ENCODE measurements around the gene NOMO2.
A peak's percentile ranks its signal among the peaks of the same experiment; 100 is the strongest.
"Not testable (repeated sequence)": the region's sequence is repeated elsewhere in the genome, so short reads cannot be mapped to it uniquely, and the experiment has no call there.

The NOMO2 gene, protein sequence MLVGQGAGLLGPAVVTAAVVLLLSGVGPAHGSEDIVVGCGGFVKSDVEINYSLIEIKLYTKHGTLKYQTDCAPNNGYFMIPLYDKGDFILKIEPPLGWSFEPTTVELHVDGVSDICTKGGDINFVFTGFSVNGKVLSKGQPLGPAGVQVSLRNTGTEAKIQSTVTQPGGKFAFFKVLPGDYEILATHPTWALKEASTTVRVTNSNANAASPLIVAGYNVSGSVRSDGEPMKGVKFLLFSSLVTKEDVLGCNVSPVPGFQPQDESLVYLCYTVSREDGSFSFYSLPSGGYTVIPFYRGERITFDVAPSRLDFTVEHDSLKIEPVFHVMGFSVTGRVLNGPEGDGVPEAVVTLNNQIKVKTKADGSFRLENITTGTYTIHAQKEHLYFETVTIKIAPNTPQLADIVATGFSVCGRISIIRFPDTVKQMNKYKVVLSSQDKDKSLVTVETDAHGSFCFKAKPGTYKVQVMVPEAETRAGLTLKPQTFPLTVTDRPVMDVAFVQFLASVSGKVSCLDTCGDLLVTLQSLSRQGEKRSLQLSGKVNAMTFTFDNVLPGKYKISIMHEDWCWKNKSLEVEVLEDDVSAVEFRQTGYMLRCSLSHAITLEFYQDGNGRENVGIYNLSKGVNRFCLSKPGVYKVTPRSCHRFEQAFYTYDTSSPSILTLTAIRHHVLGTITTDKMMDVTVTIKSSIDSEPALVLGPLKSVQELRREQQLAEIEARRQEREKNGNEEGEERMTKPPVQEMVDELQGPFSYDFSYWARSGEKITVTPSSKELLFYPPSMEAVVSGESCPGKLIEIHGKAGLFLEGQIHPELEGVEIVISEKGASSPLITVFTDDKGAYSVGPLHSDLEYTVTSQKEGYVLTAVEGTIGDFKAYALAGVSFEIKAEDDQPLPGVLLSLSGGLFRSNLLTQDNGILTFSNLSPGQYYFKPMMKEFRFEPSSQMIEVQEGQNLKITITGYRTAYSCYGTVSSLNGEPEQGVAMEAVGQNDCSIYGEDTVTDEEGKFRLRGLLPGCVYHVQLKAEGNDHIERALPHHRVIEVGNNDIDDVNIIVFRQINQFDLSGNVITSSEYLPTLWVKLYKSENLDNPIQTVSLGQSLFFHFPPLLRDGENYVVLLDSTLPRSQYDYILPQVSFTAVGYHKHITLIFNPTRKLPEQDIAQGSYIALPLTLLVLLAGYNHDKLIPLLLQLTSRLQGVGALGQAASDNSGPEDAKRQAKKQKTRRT

DNA sequence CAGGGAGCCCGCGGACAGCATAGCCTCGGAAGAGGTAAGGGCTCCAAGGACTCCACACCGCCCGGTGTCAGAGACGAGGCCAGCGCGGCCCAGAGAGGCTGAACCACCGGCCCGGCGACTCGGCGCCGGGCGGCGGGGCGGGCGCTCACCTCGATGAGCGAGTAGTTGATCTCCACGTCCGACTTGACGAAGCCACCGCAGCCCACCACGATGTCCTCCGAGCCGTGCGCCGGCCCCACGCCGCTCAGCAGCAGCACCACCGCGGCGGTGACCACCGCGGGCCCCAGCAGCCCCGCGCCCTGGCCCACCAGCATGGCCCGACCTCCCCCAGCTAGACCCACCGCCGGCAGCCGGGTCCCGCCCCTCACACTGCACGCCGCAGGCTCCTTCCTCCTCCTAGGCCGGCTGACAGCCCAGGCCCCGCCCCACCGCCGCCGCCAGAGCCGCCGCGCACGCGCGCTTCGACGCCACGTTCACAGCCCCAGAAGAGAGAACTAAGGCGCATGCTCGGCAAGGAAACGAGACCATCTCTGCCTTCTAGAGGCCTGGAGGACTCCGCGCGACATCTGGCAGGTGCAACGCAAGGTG is at the start of gene NOMO2:
TSS of gene NOMO2 (minus strand) at position 371 of the 588 bp plus-strand sequence. CDS start at position 314, 57 bp downstream.
- DNase-seq (ENCODE audit: low read depth) = peak; percentile 81

DNA sequence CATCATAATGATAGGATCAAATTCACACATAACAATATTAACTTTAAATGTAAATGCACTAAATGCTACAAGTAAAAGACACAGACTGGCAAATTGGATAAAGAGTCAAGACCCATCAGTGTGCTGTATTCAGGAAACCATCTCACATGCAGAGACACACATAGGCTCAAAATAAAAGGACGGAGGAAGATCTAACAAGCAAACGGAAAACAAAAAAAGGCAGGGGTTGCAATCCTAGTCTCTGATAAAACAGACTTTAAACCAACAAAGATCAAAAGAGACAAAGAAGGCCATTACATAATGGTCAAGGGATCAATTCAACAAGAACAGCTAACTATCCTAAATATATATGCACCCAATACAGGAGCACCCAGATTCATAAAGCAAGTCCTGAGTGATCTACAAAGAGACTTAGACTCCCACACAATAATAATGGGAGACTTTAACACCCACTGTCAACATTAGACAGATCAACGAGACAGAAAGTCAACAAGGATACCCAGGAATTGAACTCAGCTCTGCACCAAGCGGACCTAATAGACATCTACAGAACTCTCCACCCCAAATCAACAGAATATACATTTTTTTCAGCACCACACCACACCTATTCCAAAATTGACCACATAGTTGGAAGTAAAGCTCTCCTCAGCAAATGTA is 48.4 kb upstream of the NOMO2 start:
- DNase-seq (ENCODE audit: low read depth) = not testable (repeated sequence)

DNA sequence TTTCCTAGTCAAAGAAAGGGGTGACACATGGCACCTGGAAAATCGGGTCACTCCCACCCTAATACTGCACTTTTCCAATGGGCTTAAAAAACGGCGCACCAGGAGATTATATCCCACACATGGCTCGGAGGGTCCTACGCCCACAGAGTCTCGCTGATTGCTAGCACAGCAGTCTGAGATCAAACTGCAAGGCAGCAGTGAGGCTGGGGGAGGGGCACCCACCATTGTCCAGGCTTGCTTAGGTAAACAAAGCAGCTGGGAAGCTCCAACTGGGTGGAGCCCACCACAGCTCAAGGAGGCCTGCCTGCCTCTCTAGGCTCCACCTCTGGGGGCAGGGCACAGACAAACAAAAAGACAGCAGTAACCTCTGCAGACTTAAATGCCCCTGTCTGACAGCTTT is 46.4 kb upstream of the NOMO2 start:
- DNase-seq (ENCODE audit: low read depth) = not testable (repeated sequence)

DNA sequence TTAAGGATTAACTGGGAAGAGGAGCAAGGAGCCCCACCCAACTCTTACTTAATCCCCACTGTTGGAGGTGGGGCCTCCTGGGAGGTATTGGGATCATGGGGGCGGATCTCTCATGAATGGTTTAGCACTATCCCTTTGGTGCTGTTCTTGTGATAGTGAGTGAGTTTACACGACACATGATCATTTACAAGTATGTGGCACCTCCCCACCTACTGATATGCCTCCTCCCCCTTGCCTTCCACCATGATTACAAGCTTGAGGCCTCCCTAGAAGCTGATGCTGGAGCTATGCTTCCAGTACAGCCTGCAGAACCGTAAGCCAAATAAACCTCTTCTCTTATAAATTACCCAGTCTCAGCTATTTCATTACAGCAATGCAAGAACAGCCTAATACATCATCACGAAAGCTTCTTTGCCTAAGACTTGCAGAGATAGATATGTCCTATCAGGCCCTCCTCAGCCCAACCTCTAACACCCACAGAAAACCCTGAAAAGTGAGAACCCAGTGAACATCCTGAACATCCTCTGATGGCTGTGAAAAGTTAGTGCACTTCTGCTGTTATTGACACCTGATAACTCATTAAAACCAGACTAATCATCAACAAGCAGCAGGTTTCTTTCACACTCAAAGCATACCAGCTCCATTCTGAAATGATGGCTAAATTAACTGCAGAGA is 41.8 kb upstream of the NOMO2 start:
- not testable (repeated sequence) for DNase-seq (ENCODE audit: low read depth)

DNA sequence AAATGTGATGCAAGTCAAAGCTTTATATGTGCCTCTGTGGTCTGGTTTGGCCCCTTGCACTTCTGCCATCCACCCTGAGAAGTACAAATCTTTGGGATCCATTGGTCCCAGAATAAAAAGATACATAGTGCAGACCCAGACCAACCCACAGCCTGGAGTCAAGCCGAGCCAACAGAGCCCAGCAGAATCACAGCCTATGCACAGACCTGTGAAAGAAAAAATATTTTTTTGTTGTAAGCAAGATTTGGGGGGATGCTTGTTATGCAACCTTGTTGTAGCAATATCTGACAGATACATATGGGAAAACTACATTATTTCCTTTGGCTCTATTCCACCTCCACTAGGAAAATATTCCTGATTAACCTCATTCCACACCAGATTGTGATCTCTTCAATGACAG is 36.7 kb upstream of the NOMO2 start:
- not testable (repeated sequence) for DNase-seq (ENCODE audit: low read depth)

DNA sequence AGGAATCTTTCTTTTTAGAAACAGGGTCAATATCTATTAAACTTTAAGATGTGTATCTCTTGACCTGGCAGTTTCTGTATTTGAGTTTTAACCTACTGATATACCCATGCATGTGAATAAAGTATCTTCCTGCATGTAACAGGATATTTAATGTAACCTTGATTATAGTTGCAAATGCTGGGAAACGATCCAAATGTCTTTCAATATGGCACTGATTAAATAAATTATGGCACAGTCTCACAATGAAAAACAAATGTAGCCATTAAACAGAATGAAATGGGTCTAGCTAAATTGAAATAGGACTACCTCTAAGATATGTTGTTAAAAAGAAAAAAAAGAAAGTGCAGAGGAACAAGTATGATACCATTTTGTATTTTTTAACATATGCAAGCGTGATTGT is 35.8 kb upstream of the NOMO2 start:
- not testable (repeated sequence) for DNase-seq (ENCODE audit: low read depth)

DNA sequence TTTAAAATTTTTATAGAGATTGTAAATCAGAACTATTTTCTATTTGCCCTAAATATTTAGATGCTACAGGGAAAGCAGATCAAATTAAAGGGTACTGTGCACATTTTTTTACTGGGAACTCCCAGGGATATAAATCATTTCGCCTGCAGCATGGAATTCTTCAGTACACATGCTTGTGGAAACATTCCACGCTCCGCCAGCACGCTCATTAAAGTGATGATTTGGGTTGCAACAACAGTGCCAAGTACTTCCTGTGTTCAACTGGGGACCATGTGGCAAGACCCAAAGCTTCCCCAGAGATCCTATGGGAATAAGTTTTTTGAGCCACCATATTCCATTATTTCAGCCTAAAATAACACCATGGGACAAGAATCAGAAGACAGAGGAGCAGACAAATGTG is 35.4 kb upstream of the NOMO2 start:
- DNase-seq (ENCODE audit: low read depth) = not testable (repeated sequence)

DNA sequence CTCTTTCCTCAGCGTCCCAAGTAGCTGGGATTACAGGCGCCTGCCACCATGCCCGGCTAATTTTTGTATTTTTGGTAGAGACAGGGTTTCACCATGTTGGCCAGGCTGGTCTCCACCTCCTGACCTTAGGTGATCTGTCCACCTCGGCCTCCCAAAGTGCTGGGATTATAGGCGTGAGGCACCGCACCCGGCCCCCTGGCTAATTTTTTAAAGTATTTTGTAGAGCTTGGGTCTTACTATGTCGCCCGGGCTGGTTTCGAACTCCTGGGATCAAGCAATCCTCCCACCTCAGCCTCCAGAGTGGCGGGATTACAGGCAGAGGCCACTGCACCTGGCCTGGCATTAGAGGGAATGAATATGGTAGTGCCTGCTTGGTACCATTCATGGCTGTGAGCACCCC is 33.9 kb upstream of the NOMO2 start:
- not testable (repeated sequence) for DNase-seq (ENCODE audit: low read depth)

DNA sequence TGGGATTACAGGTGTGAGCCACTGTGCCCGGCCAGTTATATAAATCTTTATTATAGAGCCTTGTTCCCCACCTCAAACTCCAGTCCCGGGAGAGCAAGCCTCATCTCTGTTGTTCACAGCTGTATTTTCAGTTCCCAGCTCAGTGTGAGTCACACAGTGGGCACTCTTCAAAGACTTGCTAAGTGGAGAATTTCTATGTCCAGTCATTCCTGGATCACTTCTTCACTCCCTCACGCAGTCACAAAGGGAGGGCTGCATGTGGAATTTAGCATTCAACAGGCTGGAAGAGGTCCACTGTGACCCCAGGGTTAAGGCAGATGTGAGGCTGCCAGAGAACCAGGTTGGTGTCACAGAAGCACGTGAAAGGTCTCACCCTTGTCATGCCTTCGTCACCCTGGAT is 33.0 kb upstream of the NOMO2 start:
- DNase-seq (ENCODE audit: low read depth) = not testable (repeated sequence)

DNA sequence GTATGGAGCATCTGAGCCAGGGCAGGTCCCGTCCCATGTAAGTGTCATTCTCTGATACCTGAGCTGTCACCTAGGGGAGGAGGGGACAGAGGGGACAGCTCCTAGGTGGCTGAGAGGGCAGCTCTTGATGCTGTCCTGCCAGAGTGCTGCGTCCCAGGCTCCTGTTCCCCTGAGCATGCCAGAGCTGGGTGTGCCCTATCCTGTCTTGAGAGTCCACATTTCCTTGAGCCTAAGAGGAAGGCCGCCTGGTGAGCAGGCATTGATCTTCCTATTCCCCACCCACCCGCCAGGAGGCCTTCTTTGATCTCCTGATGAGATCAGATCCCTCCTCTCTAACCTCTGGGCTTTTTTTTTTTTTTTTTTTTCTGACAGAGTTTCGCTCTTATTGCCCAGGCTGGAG is 32.0 kb upstream of the NOMO2 start:
- DNase-seq (ENCODE audit: low read depth) = not testable (repeated sequence)

DNA sequence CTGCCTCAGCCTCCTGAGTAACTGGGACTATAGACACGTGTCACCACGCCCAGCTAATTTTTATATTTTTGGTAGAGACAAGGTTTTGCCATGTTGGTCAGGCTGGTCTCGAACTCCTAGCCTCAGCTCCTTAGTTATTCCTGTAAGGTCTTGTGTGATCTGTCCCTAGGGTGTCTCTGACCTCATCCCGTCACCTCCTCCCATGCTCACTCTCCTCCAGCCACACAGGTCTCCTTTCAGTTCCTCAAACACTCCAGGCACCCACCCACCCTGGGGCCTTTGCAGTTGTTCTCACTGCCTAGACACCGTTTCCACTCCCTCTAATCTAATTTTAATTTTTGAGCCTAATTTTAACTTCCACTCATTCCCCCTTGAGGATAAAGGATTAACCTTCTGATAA is 31.1 kb upstream of the NOMO2 start:
- DNase-seq (ENCODE audit: low read depth) = not testable (repeated sequence)

DNA sequence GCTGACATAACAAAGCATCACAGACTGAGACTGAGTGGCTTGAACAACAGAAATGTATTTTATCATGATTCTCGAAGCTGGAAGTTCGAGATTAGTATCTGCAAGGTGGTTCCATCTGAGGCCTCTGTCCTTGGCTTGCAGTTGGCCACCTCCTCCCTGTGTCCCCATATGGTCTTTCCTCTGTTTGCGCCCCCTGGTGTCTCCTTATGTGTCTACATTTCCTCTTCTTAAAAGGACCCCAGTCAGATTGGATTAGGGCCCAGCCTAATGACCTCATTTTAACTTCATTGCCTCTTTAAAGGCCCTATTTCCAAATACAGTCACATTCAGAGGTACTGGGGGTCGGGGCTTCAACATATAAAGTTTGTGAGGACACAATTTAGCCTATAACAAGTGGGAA is 30.0 kb upstream of the NOMO2 start:
- not testable (repeated sequence) for DNase-seq (ENCODE audit: low read depth)

DNA sequence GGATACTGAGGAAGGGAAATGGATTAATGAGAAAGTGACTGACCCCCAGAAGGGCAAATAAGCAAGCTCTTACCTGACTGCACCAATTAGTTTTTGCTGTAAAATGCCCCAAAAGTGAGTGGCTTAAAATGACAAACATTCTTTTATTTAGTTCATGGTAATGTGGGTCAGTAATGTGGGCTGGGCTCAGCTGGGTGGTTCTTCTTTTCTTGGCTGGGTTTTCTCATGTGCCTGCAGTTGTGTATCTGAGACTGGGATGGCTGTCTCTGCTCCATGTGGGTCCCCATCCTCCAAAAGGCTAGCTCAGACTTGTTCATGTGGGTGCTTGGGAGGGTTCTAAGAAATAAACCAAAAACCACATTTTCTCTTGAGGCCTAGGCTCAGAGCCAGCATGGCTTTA is 29.5 kb upstream of the NOMO2 start:
- not testable (repeated sequence) for DNase-seq (ENCODE audit: low read depth)

DNA sequence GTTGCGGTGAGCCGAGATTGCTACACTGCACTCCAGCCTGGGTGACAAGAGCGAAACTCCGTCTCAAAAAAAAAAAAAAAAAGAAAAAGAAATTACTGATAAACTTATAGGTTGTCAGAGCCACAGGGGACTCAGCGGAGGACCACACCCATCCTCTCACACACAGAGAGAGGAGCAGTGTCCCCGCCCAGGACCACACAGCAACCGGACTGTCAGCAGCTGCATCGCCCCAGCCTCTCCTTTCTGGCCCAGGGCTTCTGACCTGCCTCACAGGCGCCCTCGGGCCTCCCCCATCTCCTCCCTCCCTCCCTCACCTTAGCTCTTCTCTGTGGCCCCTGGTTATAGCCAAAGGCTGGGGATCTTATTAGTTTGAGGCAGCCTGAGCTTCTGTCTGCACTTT is 27.9 kb upstream of the NOMO2 start:
- not testable (repeated sequence) for DNase-seq (ENCODE audit: low read depth)

DNA sequence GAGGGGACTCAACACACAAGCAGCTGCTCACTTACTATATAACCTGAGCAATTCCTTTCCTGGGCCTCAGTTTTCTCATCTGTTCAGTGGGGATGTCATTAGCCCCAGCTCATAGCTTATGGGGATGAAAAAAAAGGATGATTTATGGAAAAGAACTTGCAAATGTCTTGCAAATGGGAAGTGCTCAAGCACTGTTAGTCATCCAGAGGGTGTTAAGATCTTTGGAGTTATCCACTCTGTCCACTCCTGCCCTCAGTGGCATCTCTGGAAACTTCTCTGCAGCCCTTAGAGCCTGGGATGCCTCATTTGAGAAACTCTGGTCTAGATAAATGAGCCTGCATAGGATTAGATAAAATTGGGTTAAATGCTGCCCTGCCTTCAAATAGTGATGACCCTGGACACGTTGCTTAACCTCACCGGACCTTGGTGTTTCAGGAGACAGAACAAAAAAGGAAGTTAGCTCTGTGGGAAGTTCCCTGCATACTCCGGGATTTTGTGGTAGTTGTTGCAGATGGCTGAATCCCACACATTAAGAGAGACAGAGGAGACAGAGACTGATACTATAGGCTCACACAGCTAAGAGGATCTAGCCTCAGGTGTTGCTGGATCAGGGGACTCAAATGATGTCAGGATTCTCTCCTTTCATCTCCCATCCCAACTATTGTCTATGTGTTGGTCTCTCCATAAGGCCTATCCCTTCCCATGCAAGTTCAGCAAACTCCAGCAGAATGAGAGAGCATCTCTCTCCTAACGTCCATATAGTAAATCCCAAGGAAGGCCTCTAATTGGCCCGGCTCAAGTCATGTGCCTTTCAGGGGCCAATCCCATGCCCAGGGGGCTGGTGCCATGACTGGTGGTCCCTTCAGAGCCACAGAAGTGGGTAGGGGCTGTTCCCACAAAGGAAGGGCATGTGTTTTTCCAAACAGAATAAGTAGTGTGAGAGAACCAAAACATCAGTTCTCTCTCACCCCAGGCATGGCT is 25.0 kb upstream of the NOMO2 start:
- DNase-seq (ENCODE audit: low read depth) = not testable (repeated sequence)

DNA sequence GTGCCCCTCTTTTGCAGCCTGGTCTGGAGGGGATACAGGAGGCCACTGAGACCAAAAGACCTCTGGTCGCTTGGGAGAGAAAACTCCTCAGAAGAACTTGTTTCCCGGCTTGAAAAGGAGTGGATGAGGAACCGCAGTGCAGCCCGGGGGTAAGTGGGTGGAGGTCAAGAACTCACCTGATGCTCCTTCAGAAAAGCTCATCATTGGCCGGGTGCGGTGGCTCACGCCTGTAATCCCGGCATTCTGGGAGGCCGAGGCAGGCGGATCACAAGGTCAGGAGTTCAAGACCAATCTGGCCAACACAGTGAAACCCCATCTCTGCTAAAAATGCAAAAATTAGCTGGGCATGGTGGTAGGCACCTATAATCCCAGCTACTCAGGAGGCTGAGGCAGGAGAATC is 23.9 kb upstream of the NOMO2 start:
- not testable (repeated sequence) for DNase-seq (ENCODE audit: low read depth)

DNA sequence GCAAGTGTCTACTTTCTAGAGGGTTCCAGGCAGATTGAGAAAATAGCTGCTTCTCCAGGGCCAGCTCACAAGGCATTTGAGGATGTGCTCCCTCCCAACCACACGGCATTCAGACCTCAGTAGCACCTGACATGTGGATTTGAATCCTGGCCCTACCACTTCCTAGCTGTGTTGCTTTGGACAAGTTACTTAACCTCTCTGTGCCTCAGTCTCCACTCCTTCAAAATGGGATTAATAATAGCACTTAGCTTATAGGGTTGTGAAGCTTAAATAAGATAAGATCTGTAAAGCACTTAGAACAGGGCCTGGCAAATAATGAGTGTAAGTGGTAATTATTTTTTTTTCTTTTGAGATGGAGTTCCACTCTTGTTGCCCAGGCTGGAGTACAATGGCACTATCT is 21.0 kb upstream of the NOMO2 start:
- DNase-seq (ENCODE audit: low read depth) = no peak

DNA sequence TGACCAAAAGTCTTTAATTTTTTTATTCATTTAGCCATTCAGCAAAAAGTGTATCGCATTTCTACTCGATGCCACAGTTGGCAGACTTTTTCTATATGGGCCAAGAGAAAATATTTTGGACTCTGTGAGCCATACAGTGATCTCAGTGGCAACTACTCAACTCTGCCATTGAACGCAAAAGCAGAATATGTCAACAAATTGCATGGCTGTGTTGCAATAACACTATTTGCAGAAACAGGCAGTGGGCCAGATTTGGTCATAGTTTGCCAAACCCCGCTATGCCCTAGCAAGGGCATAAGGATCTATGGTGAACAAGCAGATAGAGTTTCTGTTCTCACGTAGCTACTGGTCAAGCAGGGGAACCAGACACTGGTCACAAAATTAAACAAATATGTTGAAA is 18.5 kb upstream of the NOMO2 start:
- not testable (repeated sequence) for DNase-seq (ENCODE audit: low read depth)

DNA sequence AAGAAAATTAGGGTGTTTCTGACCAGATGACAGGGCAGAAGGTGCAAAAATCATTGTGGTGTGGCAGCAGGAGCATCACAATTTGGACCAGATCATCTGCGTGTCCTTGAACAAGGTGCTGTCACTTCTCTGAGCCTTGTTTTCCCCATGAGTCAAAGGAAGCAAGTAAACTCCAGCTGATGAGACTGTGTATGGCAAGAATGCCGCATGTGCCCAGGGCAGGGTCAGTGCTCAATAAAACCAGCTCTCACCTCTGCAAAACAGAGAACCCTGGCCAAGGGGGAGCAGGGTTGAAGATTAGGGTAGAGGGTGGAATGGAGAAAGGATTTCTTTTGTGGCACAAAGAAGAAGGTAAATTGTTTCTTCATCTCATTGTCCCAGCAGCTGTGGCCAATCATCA is 17.4 kb upstream of the NOMO2 start:
- DNase-seq (ENCODE audit: low read depth) = not testable (repeated sequence)

Data from stimulated activated CD8-positive, alpha-beta memory T cell treated with anti-CD3 and anti-CD28 coated beads, Interleukin-12 subunit alpha, Interleukin-12 subunit beta, amount 100 ng/mL, for 1 hour (primary cell).